GM12873 (cell line): Measurements from ENCODE around the gene BAK1.

Experiments used
- CTCF ChIP-seq: IDR thresholded peaks from 2 replicates; pipeline ENCODE4 v1.5.1; 2012; ENCODE audit warnings: low read depth, mild to moderate bottlenecking, moderate library complexity, low read length, control low read depth; ENCODE audit not compliant: insufficient read depth; ENCODE audit errors: missing control alignments

Gene BAK1

GRCh38 chr6:33607126-33607783 is 27.2 kb upstream of the BAK1 start:
- TF ChIP-seq CTCF: no peak

GRCh38 chr6:33606642-33607041 is 26.6 kb upstream of the BAK1 start:
- no peak for TF ChIP-seq CTCF

- TF ChIP-seq CTCF: no peak
Measured at GRCh38 chr6:33604941-33605854, 25.1 kb upstream of the BAK1 start.

DNA sequence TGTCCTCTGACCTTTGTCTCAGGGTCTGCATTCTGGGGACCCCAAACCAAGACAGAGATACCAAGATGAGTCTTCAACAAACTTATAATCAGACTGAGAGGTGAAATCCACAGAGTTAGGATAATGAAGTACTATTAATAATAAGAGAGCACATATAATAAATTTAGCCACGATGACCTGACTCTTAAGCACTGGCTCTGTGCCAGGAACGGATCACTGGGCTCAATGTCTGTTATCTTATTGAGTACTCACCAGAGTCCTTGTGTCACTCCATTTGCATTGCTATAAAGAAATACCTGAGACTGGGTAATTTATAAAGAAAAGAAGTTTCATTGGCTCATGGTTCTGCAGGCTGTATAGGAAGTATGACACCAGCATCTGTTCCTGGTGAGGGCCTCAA is 22.1 kb upstream of the BAK1 start:
- no peak for TF ChIP-seq CTCF

DNA sequence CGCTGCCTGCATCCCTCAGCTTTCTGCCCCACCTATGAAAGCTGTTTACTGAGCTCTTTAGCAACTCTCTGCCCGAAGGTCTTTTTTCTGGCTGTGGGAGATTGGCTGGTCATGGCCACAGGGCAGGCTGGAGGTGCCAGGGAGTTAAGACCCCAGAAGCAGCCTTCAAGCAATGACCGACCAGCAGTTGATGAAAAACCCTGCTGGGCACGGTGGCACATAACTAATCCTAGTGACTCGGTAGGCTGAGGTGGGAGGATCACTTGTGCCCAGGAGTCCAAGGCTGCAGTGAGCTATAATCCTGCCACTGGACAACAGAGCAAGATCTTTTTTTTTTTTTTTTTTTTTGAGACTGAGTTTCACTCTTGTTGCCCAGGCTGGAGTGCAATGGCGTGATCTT is 20.7 kb upstream of the BAK1 start:
- no peak for TF ChIP-seq CTCF

DNA sequence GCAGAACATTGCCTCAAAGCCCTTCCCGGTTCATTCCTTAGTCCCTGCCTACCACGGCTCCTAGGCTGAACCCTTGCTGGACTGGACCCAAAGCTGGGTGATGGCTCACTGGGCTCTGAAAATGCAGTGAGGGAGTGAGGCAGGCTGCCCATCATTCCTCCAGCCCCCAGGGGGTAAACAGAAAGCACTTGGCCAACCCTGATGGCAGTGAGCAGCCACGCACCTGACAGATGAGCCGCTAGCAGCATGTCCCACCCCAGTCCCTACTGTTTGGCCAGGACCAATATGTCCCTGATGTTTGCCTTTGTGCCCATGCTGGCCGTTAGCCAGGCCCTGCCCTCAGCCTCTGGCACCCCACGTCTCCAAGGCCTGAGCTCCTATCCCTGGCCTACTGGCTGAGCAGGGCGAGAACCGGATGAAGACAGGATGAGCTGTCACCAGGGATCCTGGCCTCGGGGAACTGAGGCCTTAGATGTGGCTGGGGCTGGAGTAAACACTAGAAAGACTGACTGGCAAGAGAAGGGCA is 19.4 kb upstream of the BAK1 start:
- TF ChIP-seq CTCF: no peak
